ENCODE results near the gene PTPRN2. TPM values are rescaled to one million over a fixed set of nuclear protein-coding genes. Genes with fewer than 3 reads are reported as not detected.

The PTPRN2 gene
- total RNA-seq, 1 experiment from 2014 or later = 1.2 TPM

DNA sequence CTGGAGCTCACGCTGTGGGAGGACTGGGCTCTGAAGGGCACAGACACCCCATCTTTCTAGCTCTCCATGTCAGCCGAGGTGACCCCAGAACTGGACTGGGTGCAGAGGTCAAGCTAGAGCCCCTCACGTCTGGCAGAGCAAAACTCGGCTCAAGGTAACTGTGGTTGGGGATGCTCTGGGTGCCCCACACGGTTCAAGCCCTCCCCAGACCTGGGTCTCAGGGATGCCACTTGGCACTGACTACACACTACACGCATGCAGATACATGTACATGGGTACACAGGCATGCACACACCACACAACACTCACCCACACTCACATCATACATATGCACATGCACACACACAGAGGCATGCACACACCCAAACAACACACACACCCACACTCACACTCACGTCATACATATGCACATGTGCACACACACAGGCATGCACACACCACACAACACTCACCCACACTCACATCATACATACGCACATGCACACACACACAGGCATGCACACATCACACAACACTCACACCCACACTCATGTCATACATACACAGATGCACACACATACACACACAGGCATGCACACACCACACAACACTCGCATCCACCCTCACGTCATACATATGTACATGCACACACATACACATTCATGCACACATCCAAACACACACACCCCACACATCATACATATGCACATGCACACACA is 1031.5 kb downstream of the PTPRN2 start:
- Histone ChIP-seq H3K36me3 (no peaks in the 10 kb centered on the region), H3K9me3 (replicated peaks) (0 out of 2 replicates have a peak, but pooled peaks cover 3% of the 10 kb centered on the region), H3K4me1 (replicated peaks) (peaks cover 11% of the 10 kb centered on the region), H3K27me3 (replicated peaks) (no peaks in the 10 kb centered on the region), H3K27ac (no peak overlapping the region), H3K4me3 (no peak overlapping the region)
- DNase-seq (ENCODE audit: low read depth in 1 of 2, low spot score in 2 of 2) = no peak

DNA sequence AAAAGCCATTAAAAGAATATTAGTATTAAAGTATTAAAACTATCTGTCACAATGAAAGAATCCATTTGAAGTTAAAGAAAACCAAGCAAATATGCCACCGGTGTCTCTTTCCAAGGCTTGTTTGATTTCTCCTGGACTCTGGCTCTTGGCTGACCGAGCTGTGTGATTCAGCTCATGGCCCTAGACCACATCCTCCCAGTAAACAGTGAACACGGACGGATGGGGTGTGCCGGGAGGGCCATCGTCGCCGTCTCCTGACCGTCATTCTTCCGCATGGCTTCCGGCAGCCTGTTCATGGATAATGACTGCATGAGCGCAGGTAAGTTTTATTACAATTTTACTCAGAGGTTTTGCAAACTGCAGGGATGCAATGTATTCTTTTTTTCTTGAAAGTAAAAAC is 1032.3 kb downstream of the PTPRN2 start:
- Histone ChIP-seq H3K4me1 (replicated peaks) (peaks cover 11% of the 10 kb centered on the region), H3K27ac (peak overlapping the region; percentile 40), H3K27me3 (replicated peaks) (no peaks in the 10 kb centered on the region), H3K36me3 (no peaks in the 10 kb centered on the region), H3K9me3 (replicated peaks) (0 out of 2 replicates have a peak, but pooled peaks cover 3% of the 10 kb centered on the region), H3K4me3 (no peak overlapping the region)
- peak; percentile 45 to 67 for DNase-seq (ENCODE audit: low read depth in 1 of 2, low spot score in 2 of 2)

DNA sequence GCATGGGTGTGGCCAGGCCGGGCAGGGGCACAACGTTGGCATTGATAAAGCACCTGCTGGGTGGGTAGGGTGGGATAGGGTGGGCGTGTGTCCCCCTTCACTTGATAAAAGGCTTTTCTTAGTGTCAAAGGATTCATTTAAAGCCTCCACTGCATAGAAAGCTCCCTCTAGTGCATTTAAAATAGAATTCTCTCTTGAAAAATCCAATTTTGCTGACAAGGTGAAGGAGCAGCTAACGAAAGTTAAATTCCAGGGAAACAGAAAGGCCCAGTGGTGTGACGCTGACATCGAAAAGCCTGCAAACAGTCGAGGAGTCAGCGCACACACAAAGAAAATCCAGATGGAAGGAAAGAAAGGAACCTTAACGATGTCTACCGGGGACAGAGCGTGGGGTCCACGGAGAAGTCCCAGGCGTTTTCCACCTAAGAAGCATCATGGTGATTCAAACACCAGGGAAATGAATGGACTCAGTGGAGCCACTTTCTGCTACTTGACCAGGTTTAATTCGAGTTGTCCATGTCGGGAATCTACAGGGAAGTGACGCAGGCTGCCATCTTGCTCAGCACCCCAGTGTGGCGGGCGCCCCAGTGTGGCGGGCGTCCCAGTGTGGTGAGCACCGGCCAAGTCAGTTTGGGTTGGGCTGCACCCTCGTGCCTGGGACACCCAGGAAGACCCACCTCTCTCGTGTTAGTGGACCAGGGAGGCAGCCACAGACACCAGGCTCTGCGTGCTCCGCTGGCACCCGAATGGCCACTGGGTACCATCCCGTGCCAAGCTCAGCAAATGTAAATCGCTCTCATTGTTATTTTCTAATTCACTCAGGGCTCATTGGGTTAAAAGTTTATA is 1033.0 kb downstream of the PTPRN2 start:
- Histone ChIP-seq H3K9me3 (replicated peaks) (no peaks in the 10 kb centered on the region), H3K4me1 (replicated peaks) (peaks cover 11% of the 10 kb centered on the region), H3K27ac (peak overlapping the region; percentile 40), H3K27me3 (replicated peaks) (no peaks in the 10 kb centered on the region), H3K4me3 (no peak overlapping the region), H3K36me3 (no peaks in the 10 kb centered on the region)
- DNase-seq (ENCODE audit: low read depth in 1 of 2, low spot score in 2 of 2) = no peak

DNA sequence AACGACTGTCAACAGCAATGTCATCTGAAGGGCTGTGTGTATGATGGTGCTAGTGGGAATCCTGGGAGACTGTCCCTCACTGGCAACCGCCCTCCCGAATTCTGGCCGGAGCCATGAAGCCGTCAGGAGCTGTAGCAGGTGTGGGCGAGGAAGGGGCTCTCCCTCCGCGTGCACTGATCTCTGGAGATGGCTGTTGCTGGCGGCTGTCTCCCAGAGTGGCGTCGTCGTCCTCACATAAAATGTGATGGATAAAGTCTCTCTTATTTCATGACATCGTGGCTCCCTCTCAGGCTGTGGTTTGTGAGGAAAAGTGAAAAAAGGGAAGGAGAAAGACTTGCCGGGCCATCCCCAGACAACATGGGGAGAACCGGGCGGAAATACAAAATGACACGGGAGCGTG is 1034.4 kb downstream of the PTPRN2 start:
- no peak overlapping the region for H3K4me3 ChIP-seq
- peaks cover 11% of the 10 kb centered on the region for H3K4me1 ChIP-seq (replicated peaks)
- no peaks in the 10 kb centered on the region for H3K27me3 ChIP-seq (replicated peaks)
- DNase-seq (ENCODE audit: low read depth in 1 of 2, low spot score in 2 of 2) = no peak
- H3K36me3 ChIP-seq = no peaks in the 10 kb centered on the region
- no peaks in the 10 kb centered on the region for H3K9me3 ChIP-seq (replicated peaks)
- no peak overlapping the region for H3K27ac ChIP-seq

DNA sequence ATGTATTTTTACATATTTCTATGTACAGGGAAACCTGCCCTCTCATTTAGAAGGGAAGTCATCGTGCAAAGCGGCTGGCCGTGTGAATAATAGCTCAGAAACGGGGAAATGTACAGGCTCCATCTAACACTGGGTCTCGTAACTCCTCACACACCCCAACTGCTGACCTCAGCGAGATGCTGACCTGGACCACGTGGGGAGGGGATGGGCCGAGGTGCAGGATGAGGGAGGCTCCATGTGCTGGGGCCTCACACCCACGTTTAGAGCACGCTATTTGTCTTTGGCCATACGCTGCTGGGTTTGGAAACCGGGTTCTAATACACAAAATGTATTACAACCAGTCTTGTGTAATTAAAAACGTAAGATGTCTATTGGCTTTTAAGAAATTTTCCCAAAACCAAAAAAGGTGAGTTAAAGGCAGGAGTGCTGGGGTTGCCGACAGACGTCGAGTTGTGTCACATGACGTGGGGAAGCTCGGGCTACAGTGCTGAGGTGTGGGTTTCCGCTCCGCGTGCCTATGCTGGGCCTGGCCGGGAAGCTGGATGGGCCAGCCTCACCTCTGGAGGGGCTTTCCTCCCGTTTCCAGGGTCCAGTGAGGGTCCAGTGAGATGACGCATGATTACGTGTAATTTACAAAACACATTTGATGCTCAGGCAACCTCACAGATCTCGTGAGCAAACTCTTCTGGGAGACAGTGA is 1035.2 kb downstream of the PTPRN2 start:
- Histone ChIP-seq H3K27me3 (replicated peaks) (no peaks in the 10 kb centered on the region), H3K27ac (no peak overlapping the region), H3K4me1 (replicated peaks) (peaks cover 11% of the 10 kb centered on the region), H3K36me3 (no peaks in the 10 kb centered on the region), H3K4me3 (no peak overlapping the region), H3K9me3 (replicated peaks) (no peaks in the 10 kb centered on the region)
- DNase-seq (ENCODE audit: low read depth in 1 of 2, low spot score in 2 of 2) = no peak

DNA sequence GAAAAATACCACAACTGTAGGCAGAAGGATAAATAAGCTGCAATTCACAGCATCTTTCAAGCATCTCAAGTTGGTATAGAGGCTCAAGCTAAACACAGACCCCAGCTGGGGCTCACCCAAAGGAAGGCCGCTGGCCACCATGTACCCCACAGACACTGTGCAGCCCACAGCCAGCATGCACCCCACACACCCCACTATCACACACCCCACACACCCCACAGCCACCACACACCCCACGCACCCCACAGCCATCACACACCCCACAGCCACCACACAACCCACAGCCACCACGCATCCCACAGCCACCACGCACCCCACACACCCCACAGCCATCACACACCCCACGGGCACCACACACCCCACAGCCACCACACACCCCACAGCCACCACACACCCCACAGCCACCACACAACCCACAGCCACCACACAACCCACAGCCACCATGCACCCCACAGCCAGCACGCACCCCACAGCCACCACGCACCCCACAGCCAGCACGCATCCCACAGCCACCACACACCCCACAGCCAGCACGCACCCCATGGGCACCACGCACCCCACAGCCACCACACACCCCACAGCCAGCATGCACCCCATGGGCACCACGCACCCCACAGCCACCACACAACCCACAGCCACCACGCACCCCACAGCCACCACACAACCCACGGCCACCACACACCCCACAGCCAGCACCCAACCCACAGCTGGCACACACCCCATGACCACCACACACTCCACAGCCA is 1036.1 kb downstream of the PTPRN2 start:
- Histone ChIP-seq H3K27ac (no peak overlapping the region), H3K9me3 (replicated peaks) (no peaks in the 10 kb centered on the region), H3K27me3 (replicated peaks) (no peaks in the 10 kb centered on the region), H3K36me3 (no peaks in the 10 kb centered on the region), H3K4me3 (no peak overlapping the region), H3K4me1 (replicated peaks) (peaks cover 11% of the 10 kb centered on the region)
- DNase-seq (ENCODE audit: low read depth in 1 of 2, low spot score in 2 of 2) = no peak

DNA sequence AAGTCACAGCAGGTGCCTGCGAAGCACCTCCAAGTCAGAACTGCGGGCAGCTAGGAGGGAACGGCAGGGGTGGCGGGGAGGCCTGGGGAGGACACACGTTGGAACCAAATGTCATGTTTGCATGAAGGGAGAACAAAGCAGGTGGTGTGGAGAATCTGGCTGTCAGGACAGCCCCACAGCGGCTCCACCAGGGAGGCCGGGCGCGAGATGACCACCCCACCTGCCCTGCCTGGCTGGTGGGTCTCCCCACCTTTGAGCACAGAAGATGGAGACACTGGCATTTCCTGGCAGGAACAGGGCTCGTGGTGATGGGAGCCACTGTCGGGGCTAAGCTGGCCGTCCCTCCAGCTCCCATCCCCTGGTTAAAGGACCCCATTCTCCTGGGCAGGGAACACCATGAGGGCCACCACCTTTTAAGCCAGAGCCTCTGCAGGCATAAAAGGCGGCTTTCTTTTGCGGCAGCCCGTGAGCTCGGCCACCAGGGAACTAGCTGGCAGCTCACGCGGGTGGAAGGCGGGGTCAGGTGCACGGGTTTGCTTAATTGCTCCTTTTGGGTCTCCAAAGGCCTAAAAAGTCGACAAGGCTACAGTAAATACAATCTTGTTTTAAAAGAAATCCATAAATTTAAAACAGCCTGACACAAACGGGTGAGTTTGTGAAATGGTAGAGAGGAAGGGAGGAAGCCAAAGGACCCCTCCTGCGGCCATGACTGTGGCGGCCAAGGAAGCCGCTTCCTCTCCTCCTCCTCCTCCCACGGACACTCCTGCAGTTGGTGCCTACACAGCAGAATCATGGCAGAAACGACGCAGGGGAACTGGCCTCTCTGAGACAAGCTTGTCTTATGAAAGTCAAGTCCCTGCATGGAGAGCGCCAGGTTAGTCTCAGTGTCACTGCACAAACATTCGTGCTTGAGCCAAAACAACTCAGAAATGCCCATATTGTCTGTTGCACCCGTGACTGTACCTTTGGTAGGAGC is 1037.0 kb downstream of the PTPRN2 start:
- H3K27me3 ChIP-seq (replicated peaks) = no peaks in the 10 kb centered on the region
- peaks cover 7% of the 10 kb centered on the region for H3K4me1 ChIP-seq (replicated peaks)
- no peak for DNase-seq (ENCODE audit: low read depth in 1 of 2, low spot score in 2 of 2)
- H3K4me3 ChIP-seq = no peak overlapping the region
- H3K36me3 ChIP-seq = no peaks in the 10 kb centered on the region
- no peaks in the 10 kb centered on the region for H3K9me3 ChIP-seq (replicated peaks)
- H3K27ac ChIP-seq = no peak overlapping the region

DNA sequence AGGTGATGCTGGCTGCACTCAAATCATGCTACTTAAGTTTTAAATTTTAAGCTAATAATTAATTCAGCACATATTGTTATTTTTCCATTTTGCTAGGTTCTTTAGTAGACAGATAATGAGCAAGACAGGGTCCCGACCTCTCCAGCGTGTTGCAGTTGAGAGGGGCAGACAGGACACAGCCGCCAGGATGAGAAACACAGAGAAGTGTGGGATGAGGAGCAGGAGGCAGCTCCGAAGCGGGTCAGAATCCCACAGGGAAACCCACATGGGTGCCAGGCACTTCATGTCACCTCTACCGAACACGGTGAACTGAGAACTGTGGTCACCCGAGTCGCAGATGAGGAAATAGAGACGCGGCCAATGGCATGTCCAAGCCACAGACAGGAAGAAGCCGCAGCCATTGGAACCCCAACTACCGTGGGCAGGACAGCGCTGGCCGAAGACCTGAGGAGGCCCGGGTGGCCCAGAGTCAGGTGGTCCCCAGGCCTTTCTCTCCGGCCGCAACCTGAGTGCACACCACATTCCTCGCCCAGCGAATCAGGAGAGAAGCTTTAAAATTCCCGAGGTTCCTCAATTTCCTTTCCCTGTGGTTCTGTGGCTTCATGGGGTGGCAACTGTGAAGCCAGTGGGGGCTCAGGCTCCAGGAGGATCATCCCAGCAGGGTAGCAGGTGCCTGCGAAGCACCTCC is 1037.9 kb downstream of the PTPRN2 start:
- no peak for DNase-seq (ENCODE audit: low read depth in 1 of 2, low spot score in 2 of 2)
- no peaks in the 10 kb centered on the region for H3K27me3 ChIP-seq (replicated peaks)
- no peak overlapping the region for H3K27ac ChIP-seq
- H3K4me3 ChIP-seq = no peak overlapping the region
- H3K36me3 ChIP-seq = no peaks in the 10 kb centered on the region
- no peaks in the 10 kb centered on the region for H3K9me3 ChIP-seq (replicated peaks)
- peaks cover 3% of the 10 kb centered on the region for H3K4me1 ChIP-seq (replicated peaks)

DNA sequence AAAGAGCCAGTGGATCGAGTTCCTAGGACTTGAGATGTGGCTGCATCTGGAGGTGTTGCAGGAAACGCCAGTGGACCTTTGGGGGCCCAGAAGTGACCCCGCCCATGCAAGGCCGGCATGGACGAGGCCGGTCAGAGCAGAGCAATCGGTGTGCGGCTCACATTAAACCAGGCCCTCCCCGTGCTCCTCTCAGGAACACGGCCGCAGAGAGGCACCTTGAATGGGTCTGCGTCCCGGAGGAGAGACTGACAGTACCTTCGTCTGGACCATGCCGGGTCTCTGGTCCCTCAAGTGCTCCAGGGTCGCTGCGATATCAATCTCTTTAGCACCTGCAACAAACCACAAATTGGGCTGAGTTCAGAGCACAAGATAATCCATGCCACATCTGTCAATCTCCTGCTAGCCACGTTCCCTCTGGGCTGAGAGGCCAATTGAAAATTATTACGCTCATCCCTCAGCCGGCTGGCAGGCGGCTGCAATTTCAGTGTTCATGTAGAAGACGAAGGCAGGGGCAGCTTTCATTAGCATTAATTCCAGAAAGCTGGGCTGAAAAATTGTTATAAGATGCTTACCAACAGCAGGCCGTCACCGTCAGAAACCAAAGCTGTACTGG is 1038.8 kb downstream of the PTPRN2 start:
- Histone ChIP-seq H3K27ac (no peak overlapping the region), H3K36me3 (no peaks in the 10 kb centered on the region), H3K27me3 (replicated peaks) (no peaks in the 10 kb centered on the region), H3K9me3 (replicated peaks) (no peaks in the 10 kb centered on the region), H3K4me1 (replicated peaks) (no peaks in the 10 kb centered on the region), H3K4me3 (no peak overlapping the region)
- no peak for DNase-seq (ENCODE audit: low read depth in 1 of 2, low spot score in 2 of 2)

DNA sequence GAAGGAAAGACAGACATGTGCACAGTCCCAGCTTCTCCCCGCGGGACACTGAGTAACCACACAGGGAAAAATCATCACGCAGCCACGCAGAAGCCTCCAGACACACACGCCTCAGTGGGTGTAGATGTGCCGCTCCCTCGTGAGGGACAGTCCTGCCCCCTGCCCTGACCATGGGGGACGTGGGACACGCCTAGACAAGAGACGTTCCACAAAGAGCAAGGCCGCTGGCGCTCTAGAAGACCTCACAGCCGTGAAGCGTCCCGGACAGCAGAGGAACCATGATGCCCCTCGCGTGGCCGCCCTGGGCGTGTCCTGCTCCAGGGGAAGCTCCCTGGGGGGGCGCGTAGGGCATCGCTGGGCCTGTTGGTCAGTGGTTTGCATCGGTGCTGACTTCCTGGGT is 1040.0 kb downstream of the PTPRN2 start:
- Histone ChIP-seq H3K9me3 (replicated peaks) (no peaks in the 10 kb centered on the region), H3K27ac (no peak overlapping the region), H3K4me3 (no peak overlapping the region), H3K36me3 (no peaks in the 10 kb centered on the region), H3K27me3 (replicated peaks) (no peaks in the 10 kb centered on the region), H3K4me1 (replicated peaks) (no peaks in the 10 kb centered on the region)
- no peak for DNase-seq (ENCODE audit: low read depth in 1 of 2, low spot score in 2 of 2)

DNA sequence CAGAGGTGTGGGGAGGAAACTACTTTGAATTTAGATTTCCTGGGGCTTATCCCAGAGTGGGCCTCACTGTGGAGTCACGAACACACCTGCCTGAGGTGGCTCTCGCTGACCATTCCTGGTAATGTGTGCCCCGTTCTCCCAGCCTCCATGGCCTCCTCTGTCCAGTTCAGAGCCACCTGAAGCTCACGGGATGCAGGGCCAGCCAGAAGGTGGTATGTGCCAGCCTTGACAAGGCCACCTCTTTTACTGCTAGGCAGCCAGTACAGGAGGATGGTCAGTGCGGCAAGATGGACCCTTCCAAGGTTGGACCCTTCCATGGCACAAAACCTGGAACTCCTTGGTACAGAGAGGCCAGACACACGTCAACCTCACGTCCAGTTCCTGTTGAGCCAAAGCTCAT is 1040.5 kb downstream of the PTPRN2 start:
- Histone ChIP-seq H3K9me3 (replicated peaks) (no peaks in the 10 kb centered on the region), H3K4me1 (replicated peaks) (no peaks in the 10 kb centered on the region), H3K27ac (no peak overlapping the region), H3K27me3 (replicated peaks) (no peaks in the 10 kb centered on the region), H3K4me3 (no peak overlapping the region), H3K36me3 (no peaks in the 10 kb centered on the region)
- no peak for DNase-seq (ENCODE audit: low read depth in 1 of 2, low spot score in 2 of 2)

DNA sequence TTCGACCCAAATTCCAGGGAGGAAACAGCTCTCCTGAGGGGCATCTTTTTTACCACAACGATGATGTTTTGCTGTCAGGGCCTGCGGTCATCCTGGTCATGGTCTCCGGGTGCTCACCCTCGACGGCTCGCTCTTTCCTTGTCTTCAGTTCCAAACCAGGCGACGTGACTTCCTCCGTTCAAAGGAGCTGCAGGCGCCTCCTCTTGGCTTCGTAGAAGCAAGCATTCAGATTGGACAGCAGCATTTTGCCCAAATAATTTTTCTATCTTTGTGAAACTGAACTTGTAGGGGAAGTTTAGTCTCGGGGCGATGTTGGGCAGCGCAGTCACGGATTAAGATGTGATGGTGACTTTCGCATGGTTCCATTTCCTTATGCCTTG is 1042.0 kb downstream of the PTPRN2 start:
- H3K9me3 ChIP-seq (replicated peaks) = no peaks in the 10 kb centered on the region
- no peaks in the 10 kb centered on the region for H3K36me3 ChIP-seq
- no peaks in the 10 kb centered on the region for H3K27me3 ChIP-seq (replicated peaks)
- no peak for DNase-seq (ENCODE audit: low read depth in 1 of 2, low spot score in 2 of 2)
- no peak overlapping the region for H3K4me3 ChIP-seq
- no peak overlapping the region for H3K27ac ChIP-seq
- H3K4me1 ChIP-seq (replicated peaks) = no peaks in the 10 kb centered on the region
